GM19351 (cell line): ENCODE results near the gene CSMD2.

Experiments used
- ATAC-seq: cut with Tn5 transposase; IDR thresholded peaks from one replicate; pipeline ENCODE4 v1.9.1; 2021; ENCODE audit warnings: mild to moderate bottlenecking, moderate library complexity; ENCODE audit not compliant: unreplicated experiment

The CSMD2 gene

GRCh38 chr1:33781652-33782051, 383.4 kb downstream of the CSMD2 start:
- no peak for ATAC-seq

GRCh38 chr1:33777337-33777736, 387.7 kb downstream of the CSMD2 start:
- no peak for ATAC-seq

- ATAC-seq, result no peak
These were observed 396.2 kb downstream of the CSMD2 start for GRCh38 chr1:33768821-33769220.

- ATAC-seq, result no peak
These were observed 396.9 kb downstream of the CSMD2 start for GRCh38 chr1:33768106-33768505.

- ATAC-seq, result no peak
These were observed 400.9 kb downstream of the CSMD2 start for GRCh38 chr1:33764149-33764548.

GRCh38 chr1:33763406-33763805, 401.6 kb downstream of the CSMD2 start:
- ATAC-seq, result no peak

- ATAC-seq, result no peak
These were observed 402.1 kb downstream of the CSMD2 start for GRCh38 chr1:33762962-33763361.

- ATAC-seq, result no peak
These were observed 402.8 kb downstream of the CSMD2 start for GRCh38 chr1:33762109-33762830.

GRCh38 chr1:33758698-33759097, 406.3 kb downstream of the CSMD2 start:
- no peak for ATAC-seq

GRCh38 chr1:33753087-33753856, 411.8 kb downstream of the CSMD2 start:
- no peak for ATAC-seq

- no peak for ATAC-seq
These were observed 419.1 kb downstream of the CSMD2 start for GRCh38 chr1:33745942-33746341.

- ATAC-seq, result no peak
These were observed 421.6 kb downstream of the CSMD2 start for GRCh38 chr1:33743221-33743998.

GRCh38 chr1:33742663-33743062, 422.4 kb downstream of the CSMD2 start:
- no peak for ATAC-seq

- ATAC-seq, result no peak
These were observed 423.3 kb downstream of the CSMD2 start for GRCh38 chr1:33741749-33742148.

- ATAC-seq, result no peak
These were observed 424.8 kb downstream of the CSMD2 start for GRCh38 chr1:33740040-33740744.

GRCh38 chr1:33738976-33739375, 426.1 kb downstream of the CSMD2 start:
- ATAC-seq, result no peak

GRCh38 chr1:33738536-33738935, 426.5 kb downstream of the CSMD2 start:
- ATAC-seq, result no peak

GRCh38 chr1:33736496-33736895, 428.5 kb downstream of the CSMD2 start:
- ATAC-seq, result no peak

- ATAC-seq, result no peak
These were observed 429.4 kb downstream of the CSMD2 start for GRCh38 chr1:33735624-33736023.

GRCh38 chr1:33727310-33727709, 437.7 kb downstream of the CSMD2 start:
- no peak for ATAC-seq

- no peak for ATAC-seq
These were observed 438.7 kb downstream of the CSMD2 start for GRCh38 chr1:33726274-33726804.
